ENCODE measurements around the gene SSB. TPM values are rescaled to one million over a fixed set of nuclear protein-coding genes. Genes with fewer than 3 reads are reported as not detected.
"Not testable (repeated sequence)": the region's sequence is repeated elsewhere in the genome, so short reads cannot be mapped to it uniquely, and the experiment has no call there.

SSB gene
- total RNA-seq, 1 donor from 2014 or later = 100 TPM

DNA sequence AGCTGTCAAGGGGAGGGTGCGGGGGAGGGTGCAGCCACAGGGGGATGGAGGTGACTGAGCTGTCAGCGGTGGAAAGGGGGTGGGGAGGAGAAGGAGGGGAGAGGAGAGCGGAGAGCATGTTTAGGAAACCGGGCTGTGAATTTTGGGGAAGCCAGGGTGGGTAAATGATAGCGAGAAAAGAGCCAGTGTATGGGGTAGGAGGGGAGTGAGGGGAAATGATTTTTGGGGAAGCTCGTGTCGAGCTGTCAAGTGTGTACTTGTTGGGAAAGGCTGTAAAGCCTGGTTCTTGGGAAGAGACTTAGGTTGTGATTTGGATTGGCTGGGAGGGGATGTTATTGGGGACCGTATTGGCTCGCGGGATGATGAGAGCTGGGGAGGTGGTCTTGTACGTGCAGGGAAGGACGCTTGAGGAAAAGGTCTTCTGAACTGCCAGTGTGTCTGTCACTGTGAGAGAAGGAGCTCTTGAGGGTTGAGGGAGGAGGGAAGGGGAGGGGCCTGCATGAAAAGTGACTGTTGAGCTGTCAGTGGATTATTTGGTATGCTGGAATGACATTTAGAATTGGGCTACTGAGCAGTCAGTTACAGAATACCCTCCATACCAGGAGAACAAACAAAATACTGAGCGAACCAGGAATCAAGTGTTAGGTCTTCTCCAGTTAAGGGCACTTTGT lies 29.6 kb downstream of the SSB start:
- no peak for DNase-seq (ENCODE audit: low read depth)
- TF ChIP-seq, protein P1, sequence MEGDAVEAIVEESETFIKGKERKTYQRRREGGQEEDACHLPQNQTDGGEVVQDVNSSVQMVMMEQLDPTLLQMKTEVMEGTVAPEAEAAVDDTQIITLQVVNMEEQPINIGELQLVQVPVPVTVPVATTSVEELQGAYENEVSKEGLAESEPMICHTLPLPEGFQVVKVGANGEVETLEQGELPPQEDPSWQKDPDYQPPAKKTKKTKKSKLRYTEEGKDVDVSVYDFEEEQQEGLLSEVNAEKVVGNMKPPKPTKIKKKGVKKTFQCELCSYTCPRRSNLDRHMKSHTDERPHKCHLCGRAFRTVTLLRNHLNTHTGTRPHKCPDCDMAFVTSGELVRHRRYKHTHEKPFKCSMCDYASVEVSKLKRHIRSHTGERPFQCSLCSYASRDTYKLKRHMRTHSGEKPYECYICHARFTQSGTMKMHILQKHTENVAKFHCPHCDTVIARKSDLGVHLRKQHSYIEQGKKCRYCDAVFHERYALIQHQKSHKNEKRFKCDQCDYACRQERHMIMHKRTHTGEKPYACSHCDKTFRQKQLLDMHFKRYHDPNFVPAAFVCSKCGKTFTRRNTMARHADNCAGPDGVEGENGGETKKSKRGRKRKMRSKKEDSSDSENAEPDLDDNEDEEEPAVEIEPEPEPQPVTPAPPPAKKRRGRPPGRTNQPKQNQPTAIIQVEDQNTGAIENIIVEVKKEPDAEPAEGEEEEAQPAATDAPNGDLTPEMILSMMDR (IDR thresholded peaks at IDR 0.05; ENCODE audit: insufficient read depth, low read length, poor library complexity, severe bottlenecking) = no peak
- Histone ChIP-seq H3K36me3 (ENCODE audit: control insufficient read depth, insufficient read depth, low read length) (no peaks in the 10 kb centered on the region), H3K27me3 (ENCODE audit: control insufficient read depth, insufficient read depth, low read length) (no peaks in the 10 kb centered on the region), H3K4me3 (ENCODE audit: low read depth, low read length) (peak overlapping the region; percentile 96)

DNA sequence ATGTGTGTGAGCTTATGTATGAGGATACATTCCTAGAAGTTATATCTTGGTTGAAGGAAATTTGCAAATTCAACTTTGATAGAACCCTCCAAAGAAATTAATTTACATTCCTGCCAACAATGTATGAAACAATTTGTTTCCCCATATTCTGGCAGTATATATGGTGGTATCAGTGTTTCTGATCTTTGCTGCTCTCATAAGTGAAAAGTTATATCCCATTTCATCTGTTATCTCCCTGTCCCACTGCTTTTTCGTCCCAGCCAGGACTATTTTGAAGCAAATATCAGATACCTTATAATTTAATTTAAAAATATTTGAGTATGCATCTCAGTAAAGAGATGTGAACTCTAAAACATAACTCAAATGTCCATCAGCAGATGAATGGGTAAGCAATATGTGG lies 35.7 kb downstream of the SSB start:
- TF ChIP-seq, protein P1 (IDR thresholded peaks at IDR 0.05; ENCODE audit: insufficient read depth, low read length, poor library complexity, severe bottlenecking) = no peak
- H3K27me3 ChIP-seq (ENCODE audit: control insufficient read depth, insufficient read depth, low read length) = no peaks in the 10 kb centered on the region
- no peaks in the 10 kb centered on the region for H3K36me3 ChIP-seq (ENCODE audit: control insufficient read depth, insufficient read depth, low read length)
- no peak overlapping the region for H3K4me3 ChIP-seq (ENCODE audit: low read depth, low read length)
- no peak for DNase-seq (ENCODE audit: low read depth)

DNA sequence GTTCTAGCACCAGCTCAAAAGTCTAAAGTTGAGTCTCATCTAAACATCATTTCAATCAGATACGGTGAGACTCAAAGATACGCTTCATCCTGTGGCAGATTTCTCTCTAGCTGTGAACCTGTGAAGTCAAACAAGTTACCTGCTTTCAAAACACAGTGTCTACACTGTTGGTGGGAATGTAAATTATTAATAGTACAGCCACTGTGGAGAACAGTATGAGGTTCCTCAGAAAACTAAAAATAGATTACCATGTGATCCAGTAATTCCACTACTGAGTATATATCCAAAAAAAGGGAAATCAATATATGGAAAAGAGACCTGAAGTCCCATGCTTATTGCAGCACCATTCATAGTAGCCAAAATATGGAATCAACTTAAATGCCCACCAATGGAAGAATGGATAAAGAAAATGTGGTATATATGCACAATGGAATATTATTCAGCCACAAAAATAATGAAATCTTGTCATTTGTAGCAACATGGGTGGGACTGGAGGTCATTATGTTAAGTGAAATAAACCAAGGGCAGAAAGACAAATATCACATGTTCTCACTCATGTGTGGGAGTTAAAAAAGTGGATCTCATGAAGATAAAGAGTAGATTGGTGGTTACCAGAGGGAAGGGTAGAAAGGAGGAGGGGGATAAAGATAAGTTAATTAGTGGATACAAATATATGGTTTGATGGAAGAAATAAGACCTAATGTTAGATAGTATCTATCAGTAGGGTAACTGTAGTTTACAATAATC lies 40.2 kb downstream of the SSB start:
- TF ChIP-seq, protein P1 (IDR thresholded peaks at IDR 0.05; ENCODE audit: insufficient read depth, low read length, poor library complexity, severe bottlenecking) = no peak
- no peaks in the 10 kb centered on the region for H3K27me3 ChIP-seq (ENCODE audit: control insufficient read depth, insufficient read depth, low read length)
- no peak for DNase-seq (ENCODE audit: low read depth)
- H3K36me3 ChIP-seq (ENCODE audit: control insufficient read depth, insufficient read depth, low read length) = no peaks in the 10 kb centered on the region
- H3K4me3 ChIP-seq (ENCODE audit: low read depth, low read length) = no peak overlapping the region

DNA sequence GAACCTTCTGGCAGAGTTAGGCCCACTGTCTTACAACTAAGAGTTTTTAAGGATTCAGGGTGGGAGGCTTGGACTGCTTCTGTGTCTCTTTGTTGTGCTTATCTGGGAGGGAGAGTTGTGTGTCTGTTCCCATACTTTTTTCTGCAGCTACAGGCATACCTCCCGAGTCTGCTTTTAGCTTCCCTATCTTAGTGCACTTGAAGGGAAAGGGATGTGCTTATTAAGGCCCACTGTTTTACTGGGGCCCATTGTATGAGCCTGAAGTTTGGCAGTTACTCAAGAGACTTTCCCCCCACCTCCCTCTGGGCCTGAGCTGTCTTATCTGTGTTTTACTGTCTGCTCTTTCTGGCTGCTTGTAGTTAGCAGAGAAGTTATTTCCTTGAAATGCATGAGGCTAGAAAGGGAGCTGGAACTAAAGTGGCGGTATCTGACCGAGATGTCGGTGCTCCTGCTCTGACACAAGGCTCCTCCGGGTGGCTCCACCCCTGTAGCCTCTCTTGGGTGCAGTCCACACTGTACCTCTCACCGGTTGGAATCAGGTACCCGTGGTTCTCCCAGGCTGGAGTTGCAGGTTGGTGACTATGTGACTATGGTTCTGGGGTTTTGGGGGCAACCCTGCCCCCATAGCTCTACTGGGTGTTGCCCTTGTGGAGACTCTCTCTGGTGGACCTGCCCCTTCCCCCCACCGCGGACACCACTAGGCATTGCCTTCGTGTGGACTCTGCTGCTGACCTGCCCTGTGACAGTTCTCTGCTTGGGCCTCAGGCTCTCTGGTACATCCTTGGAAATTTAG lies 41.5 kb downstream of the SSB start:
- TF ChIP-seq, protein P1 (IDR thresholded peaks at IDR 0.05; ENCODE audit: insufficient read depth, low read length, poor library complexity, severe bottlenecking) = no peak
- Histone ChIP-seq H3K4me3 (ENCODE audit: low read depth, low read length) (no peak overlapping the region), H3K27me3 (ENCODE audit: control insufficient read depth, insufficient read depth, low read length) (no peaks in the 10 kb centered on the region), H3K36me3 (ENCODE audit: control insufficient read depth, insufficient read depth, low read length) (no peaks in the 10 kb centered on the region)
- no peak for DNase-seq (ENCODE audit: low read depth)

DNA sequence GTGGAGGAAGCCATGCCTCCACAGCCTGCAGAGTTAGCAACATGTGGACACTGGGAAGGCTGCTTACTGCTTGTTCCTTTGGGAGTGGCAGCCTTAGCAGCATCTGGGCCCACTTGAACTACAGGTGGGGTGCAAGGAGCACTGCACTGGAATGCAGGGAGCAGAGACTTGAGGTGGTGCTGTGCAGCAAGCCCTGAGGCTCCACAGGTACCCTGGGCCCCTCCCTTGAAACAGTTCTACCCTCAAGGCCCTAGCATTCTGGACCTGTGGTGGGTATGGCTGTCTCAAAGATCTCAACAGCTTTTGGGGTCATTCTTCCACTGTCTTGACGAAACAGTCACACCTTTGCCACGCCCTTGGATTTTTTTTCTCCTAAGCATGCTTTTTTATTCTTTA lies 42.1 kb downstream of the SSB start:
- TF ChIP-seq, protein P1 (IDR thresholded peaks at IDR 0.05; ENCODE audit: insufficient read depth, low read length, poor library complexity, severe bottlenecking) = no peak
- no peaks in the 10 kb centered on the region for H3K36me3 ChIP-seq (ENCODE audit: control insufficient read depth, insufficient read depth, low read length)
- no peak overlapping the region for H3K4me3 ChIP-seq (ENCODE audit: low read depth, low read length)
- DNase-seq (ENCODE audit: low read depth) = no peak
- H3K27me3 ChIP-seq (ENCODE audit: control insufficient read depth, insufficient read depth, low read length) = no peaks in the 10 kb centered on the region

DNA sequence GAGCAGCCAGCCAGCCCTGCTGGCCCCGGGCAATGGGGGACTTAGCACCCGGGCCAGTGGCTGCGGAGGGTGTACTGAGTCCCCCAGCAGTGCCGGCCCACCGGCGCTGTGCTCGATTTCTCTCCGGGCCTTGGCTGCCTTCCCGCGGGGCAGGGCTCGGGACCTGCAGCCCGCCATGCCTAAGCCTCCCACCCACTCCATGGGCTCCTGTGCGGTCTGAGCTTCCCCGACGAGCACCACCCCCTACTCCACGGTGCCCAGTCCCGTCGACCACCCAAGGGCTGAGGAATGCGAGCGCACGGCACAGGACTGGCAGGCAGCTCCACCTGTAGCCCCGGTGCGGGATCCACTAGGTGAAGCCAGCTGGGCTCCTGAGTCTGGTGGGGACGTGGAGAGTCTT lies 43.0 kb downstream of the SSB start:
- H3K4me3 ChIP-seq (ENCODE audit: low read depth, low read length); DNase-seq (ENCODE audit: low read depth); H3K27me3 ChIP-seq (ENCODE audit: control insufficient read depth, insufficient read depth, low read length); H3K36me3 ChIP-seq (ENCODE audit: control insufficient read depth, insufficient read depth, low read length): not testable (repeated sequence)

All from kidney epithelial cell (primary cell).